Liver (tissue), 3 donors: ENCODE results near the gene KMT2B.

Source experiments
- GABPA ChIP-seq, 2 donors: IDR thresholded peaks in 1 of 2; conservative IDR thresholded peaks in 1 of 2; 2 replicates each; pipeline ENCODE4 v1.6.1; 2016; ENCODE audit warnings: antibody characterized with exemption in 2 of 2, mild to moderate bottlenecking in 1 of 2, moderate library complexity in 1 of 2
- JUND ChIP-seq, 2 donors: IDR thresholded peaks; 2 replicates each; pipeline ENCODE4 v1.6.1; 2016; ENCODE audit warnings: antibody characterized with exemption in 2 of 2
- NR2F2 ChIP-seq: IDR thresholded peaks from 2 replicates; pipeline ENCODE4 v1.6.1; 2016; ENCODE audit warnings: antibody characterized with exemption
- RAD21 ChIP-seq, 2 donors: IDR thresholded peaks; 2 replicates each; pipeline ENCODE4 v1.6.1; 2016; ENCODE audit warnings: antibody characterized with exemption in 2 of 2, mild to moderate bottlenecking in 2 of 2
- RXRA ChIP-seq, 2 donors: IDR thresholded peaks; 2 replicates each; pipeline ENCODE4 v1.6.1; 2017 to 2018; ENCODE audit warnings: antibody characterized with exemption in 2 of 2, mild to moderate bottlenecking in 1 of 2
- SP1 ChIP-seq: IDR thresholded peaks from 2 replicates; pipeline ENCODE4 v1.6.1; 2018; ENCODE audit warnings: antibody characterized with exemption, mild to moderate bottlenecking
- YY1 ChIP-seq: IDR thresholded peaks from 2 replicates; pipeline ENCODE4 v1.6.1; 2016; ENCODE audit warnings: antibody characterized with exemption, mild to moderate bottlenecking
- TF ChIP-seq, protein P1 (sequence below): IDR thresholded peaks from 2 replicates; pipeline ENCODE4 v1.6.1; 2016; ENCODE audit warnings: antibody characterized with exemption, mild to moderate bottlenecking
- TF ChIP-seq, protein P2 (sequence below): fragments of 150-350 bp; IDR thresholded peaks from 2 replicates; pipeline ENCODE4 v1.5.1; 2017; ENCODE audit warnings: improper control_type of control experiment, low read depth, low read length; ENCODE audit not compliant: missing input control
- TF ChIP-seq, protein P3 (sequence below): IDR thresholded peaks from 2 replicates; pipeline ENCODE4 v1.6.1; 2016; ENCODE audit warnings: antibody characterized with exemption
- TF ChIP-seq, protein P4 (sequence below): IDR thresholded peaks from 2 replicates; pipeline ENCODE4 v1.6.1; 2016; ENCODE audit warnings: antibody characterized with exemption
- TF ChIP-seq, protein P5 (sequence below): IDR thresholded peaks from 2 replicates; pipeline ENCODE4 v1.6.1; 2016; ENCODE audit warnings: antibody characterized with exemption
- donor health status: healthy.
- donor health status: healthy.

DNA sequence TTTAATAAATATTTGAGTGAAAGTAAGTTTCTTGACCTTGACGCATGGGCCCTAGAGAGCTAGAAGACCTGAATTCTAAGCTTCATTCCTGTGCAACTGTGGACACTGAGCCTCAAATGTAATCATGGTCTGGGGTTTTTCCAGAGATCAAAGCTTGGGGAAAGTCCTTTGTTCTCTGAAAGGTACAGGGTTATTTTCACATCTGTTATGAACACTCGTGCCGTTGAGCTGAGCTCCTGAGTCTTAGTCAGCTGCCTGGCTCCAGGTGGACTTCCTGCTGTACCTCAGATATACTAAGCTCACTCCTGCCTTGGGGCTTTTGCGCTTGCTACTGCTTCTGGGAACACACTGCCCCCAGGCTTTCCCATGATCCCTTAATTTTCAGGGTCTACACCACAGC is 21.0 kb upstream of the KMT2B start:
- TF ChIP-seq, protein P1, sequence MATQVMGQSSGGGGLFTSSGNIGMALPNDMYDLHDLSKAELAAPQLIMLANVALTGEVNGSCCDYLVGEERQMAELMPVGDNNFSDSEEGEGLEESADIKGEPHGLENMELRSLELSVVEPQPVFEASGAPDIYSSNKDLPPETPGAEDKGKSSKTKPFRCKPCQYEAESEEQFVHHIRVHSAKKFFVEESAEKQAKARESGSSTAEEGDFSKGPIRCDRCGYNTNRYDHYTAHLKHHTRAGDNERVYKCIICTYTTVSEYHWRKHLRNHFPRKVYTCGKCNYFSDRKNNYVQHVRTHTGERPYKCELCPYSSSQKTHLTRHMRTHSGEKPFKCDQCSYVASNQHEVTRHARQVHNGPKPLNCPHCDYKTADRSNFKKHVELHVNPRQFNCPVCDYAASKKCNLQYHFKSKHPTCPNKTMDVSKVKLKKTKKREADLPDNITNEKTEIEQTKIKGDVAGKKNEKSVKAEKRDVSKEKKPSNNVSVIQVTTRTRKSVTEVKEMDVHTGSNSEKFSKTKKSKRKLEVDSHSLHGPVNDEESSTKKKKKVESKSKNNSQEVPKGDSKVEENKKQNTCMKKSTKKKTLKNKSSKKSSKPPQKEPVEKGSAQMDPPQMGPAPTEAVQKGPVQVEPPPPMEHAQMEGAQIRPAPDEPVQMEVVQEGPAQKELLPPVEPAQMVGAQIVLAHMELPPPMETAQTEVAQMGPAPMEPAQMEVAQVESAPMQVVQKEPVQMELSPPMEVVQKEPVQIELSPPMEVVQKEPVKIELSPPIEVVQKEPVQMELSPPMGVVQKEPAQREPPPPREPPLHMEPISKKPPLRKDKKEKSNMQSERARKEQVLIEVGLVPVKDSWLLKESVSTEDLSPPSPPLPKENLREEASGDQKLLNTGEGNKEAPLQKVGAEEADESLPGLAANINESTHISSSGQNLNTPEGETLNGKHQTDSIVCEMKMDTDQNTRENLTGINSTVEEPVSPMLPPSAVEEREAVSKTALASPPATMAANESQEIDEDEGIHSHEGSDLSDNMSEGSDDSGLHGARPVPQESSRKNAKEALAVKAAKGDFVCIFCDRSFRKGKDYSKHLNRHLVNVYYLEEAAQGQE = no peak
- TF ChIP-seq, protein P2, sequence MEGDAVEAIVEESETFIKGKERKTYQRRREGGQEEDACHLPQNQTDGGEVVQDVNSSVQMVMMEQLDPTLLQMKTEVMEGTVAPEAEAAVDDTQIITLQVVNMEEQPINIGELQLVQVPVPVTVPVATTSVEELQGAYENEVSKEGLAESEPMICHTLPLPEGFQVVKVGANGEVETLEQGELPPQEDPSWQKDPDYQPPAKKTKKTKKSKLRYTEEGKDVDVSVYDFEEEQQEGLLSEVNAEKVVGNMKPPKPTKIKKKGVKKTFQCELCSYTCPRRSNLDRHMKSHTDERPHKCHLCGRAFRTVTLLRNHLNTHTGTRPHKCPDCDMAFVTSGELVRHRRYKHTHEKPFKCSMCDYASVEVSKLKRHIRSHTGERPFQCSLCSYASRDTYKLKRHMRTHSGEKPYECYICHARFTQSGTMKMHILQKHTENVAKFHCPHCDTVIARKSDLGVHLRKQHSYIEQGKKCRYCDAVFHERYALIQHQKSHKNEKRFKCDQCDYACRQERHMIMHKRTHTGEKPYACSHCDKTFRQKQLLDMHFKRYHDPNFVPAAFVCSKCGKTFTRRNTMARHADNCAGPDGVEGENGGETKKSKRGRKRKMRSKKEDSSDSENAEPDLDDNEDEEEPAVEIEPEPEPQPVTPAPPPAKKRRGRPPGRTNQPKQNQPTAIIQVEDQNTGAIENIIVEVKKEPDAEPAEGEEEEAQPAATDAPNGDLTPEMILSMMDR = no peak
- TF ChIP-seq, protein P3, sequence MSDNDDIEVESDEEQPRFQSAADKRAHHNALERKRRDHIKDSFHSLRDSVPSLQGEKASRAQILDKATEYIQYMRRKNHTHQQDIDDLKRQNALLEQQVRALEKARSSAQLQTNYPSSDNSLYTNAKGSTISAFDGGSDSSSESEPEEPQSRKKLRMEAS = no peak
- TF ChIP-seq, protein P4, sequence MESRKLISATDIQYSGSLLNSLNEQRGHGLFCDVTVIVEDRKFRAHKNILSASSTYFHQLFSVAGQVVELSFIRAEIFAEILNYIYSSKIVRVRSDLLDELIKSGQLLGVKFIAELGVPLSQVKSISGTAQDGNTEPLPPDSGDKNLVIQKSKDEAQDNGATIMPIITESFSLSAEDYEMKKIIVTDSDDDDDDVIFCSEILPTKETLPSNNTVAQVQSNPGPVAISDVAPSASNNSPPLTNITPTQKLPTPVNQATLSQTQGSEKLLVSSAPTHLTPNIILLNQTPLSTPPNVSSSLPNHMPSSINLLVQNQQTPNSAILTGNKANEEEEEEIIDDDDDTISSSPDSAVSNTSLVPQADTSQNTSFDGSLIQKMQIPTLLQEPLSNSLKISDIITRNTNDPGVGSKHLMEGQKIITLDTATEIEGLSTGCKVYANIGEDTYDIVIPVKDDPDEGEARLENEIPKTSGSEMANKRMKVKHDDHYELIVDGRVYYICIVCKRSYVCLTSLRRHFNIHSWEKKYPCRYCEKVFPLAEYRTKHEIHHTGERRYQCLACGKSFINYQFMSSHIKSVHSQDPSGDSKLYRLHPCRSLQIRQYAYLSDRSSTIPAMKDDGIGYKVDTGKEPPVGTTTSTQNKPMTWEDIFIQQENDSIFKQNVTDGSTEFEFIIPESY = no peak
- no peak for TF ChIP-seq RAD21 (IDR thresholded peaks at IDR 0.05)
- TF ChIP-seq, protein P5, sequence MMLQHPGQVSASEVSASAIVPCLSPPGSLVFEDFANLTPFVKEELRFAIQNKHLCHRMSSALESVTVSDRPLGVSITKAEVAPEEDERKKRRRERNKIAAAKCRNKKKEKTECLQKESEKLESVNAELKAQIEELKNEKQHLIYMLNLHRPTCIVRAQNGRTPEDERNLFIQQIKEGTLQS = no peak
- no peak for TF ChIP-seq GABPA (IDR thresholded peaks at IDR 0.05 in 1 of 2, conservative IDR thresholded peaks at IDR 0.05 in 1 of 2)
- TF ChIP-seq YY1 = no peak
- TF ChIP-seq JUND (IDR thresholded peaks at IDR 0.05) = no peak
- no peak for TF ChIP-seq RXRA (IDR thresholded peaks at IDR 0.05)
- no peak for TF ChIP-seq SP1
- no peak for TF ChIP-seq NR2F2
